Measurements from ENCODE around the gene HDDC3. TPM values are rescaled to one million over a fixed set of nuclear protein-coding genes. Genes with fewer than 3 reads are reported as not detected.

HDDC3 gene
- total and polyA plus RNA-seq, 9 of the 15 experiments (the other 6 are each of a cell fraction or from before 2014, with no cell fraction given), result 14.9 to 55.8 (median 36.9) TPM

DNA sequence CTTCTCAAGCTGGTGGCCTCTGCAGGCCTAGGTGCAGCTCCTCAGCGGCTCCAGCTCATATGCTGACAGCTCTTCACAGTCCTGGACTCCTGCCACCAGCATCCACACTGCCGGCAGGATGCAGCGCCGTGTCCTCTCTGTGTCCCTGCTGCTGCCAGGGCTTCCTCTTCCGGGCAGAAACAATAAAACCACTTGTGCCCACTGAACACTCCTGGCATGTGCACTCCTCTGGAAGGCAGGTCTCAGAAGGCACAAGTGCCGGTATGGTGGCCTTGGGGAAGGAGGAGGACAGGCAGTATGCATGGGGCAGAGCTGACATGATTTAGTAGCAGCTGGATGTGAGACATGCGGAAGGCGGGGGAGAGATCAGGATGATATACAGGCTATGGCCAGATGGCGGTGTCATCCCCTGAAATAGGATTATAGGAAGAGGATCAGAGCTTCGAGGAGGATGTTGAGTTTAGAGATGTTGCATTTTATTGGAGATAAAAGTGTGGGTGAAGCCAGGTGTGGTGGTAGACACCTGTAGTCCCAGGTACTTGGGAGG, 36.7 kb downstream of the HDDC3 start (continued):
- TF ChIP-seq, protein P1, sequence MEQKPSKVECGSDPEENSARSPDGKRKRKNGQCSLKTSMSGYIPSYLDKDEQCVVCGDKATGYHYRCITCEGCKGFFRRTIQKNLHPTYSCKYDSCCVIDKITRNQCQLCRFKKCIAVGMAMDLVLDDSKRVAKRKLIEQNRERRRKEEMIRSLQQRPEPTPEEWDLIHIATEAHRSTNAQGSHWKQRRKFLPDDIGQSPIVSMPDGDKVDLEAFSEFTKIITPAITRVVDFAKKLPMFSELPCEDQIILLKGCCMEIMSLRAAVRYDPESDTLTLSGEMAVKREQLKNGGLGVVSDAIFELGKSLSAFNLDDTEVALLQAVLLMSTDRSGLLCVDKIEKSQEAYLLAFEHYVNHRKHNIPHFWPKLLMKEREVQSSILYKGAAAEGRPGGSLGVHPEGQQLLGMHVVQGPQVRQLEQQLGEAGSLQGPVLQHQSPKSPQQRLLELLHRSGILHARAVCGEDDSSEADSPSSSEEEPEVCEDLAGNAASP (IDR thresholded peaks at IDR 0.05), result no peak
- TF ChIP-seq, protein P2, sequence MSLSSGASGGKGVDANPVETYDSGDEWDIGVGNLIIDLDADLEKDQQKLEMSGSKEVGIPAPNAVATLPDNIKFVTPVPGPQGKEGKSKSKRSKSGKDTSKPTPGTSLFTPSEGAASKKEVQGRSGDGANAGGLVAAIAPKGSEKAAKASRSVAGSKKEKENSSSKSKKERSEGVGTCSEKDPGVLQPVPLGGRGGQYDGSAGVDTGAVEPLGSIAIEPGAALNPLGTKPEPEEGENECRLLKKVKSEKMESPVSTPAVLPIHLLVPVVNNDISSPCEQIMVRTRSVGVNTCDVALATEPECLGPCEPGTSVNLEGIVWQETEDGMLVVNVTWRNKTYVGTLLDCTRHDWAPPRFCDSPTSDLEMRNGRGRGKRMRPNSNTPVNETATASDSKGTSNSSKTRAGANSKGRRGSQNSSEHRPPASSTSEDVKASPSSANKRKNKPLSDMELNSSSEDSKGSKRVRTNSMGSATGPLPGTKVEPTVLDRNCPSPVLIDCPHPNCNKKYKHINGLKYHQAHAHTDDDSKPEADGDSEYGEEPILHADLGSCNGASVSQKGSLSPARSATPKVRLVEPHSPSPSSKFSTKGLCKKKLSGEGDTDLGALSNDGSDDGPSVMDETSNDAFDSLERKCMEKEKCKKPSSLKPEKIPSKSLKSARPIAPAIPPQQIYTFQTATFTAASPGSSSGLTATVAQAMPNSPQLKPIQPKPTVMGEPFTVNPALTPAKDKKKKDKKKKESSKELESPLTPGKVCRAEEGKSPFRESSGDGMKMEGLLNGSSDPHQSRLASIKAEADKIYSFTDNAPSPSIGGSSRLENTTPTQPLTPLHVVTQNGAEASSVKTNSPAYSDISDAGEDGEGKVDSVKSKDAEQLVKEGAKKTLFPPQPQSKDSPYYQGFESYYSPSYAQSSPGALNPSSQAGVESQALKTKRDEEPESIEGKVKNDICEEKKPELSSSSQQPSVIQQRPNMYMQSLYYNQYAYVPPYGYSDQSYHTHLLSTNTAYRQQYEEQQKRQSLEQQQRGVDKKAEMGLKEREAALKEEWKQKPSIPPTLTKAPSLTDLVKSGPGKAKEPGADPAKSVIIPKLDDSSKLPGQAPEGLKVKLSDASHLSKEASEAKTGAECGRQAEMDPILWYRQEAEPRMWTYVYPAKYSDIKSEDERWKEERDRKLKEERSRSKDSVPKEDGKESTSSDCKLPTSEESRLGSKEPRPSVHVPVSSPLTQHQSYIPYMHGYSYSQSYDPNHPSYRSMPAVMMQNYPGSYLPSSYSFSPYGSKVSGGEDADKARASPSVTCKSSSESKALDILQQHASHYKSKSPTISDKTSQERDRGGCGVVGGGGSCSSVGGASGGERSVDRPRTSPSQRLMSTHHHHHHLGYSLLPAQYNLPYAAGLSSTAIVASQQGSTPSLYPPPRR (CRISPR knock-in tag; IDR thresholded peaks at IDR 0.05; ENCODE audit: borderline replicate concordance), result no peak
- TF ChIP-seq CHD4 (IDR thresholded peaks at IDR 0.05; ENCODE audit: insufficient read depth, insufficient replicate concordance, low read depth, low read length, poor library complexity, severe bottlenecking) (no peak), MED1 (CRISPR knock-in tag; IDR thresholded peaks at IDR 0.05; ENCODE audit: borderline replicate concordance) (no peak), MIER1 (IDR thresholded peaks at IDR 0.05; ENCODE audit: low read depth) (no peak), NELFE (IDR thresholded peaks at IDR 0.05; ENCODE audit: insufficient read depth, insufficient read length) (no peak), NCOA2 (IDR thresholded peaks at IDR 0.05; ENCODE audit: partially characterized antibody in 2 of 2) (no peak), ESRRA (IDR thresholded peaks at IDR 0.05; ENCODE audit: borderline replicate concordance, low read depth) (no peak), ZNF140 (CRISPR knock-in tag; IDR thresholded peaks at IDR 0.05) (no peak), NFATC3 (IDR thresholded peaks at IDR 0.05) (no peak), NFXL1 (CRISPR knock-in tag; IDR thresholded peaks at IDR 0.05) (no peak)
- TF ChIP-seq, protein P3, sequence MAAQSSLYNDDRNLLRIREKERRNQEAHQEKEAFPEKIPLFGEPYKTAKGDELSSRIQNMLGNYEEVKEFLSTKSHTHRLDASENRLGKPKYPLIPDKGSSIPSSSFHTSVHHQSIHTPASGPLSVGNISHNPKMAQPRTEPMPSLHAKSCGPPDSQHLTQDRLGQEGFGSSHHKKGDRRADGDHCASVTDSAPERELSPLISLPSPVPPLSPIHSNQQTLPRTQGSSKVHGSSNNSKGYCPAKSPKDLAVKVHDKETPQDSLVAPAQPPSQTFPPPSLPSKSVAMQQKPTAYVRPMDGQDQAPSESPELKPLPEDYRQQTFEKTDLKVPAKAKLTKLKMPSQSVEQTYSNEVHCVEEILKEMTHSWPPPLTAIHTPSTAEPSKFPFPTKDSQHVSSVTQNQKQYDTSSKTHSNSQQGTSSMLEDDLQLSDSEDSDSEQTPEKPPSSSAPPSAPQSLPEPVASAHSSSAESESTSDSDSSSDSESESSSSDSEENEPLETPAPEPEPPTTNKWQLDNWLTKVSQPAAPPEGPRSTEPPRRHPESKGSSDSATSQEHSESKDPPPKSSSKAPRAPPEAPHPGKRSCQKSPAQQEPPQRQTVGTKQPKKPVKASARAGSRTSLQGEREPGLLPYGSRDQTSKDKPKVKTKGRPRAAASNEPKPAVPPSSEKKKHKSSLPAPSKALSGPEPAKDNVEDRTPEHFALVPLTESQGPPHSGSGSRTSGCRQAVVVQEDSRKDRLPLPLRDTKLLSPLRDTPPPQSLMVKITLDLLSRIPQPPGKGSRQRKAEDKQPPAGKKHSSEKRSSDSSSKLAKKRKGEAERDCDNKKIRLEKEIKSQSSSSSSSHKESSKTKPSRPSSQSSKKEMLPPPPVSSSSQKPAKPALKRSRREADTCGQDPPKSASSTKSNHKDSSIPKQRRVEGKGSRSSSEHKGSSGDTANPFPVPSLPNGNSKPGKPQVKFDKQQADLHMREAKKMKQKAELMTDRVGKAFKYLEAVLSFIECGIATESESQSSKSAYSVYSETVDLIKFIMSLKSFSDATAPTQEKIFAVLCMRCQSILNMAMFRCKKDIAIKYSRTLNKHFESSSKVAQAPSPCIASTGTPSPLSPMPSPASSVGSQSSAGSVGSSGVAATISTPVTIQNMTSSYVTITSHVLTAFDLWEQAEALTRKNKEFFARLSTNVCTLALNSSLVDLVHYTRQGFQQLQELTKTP (IDR thresholded peaks at IDR 0.05; ENCODE audit: low read depth in 1 of 2, partially characterized antibody in 2 of 2), result peak in 1 of 2 experiments; percentile 50
- TF ChIP-seq, protein P4, sequence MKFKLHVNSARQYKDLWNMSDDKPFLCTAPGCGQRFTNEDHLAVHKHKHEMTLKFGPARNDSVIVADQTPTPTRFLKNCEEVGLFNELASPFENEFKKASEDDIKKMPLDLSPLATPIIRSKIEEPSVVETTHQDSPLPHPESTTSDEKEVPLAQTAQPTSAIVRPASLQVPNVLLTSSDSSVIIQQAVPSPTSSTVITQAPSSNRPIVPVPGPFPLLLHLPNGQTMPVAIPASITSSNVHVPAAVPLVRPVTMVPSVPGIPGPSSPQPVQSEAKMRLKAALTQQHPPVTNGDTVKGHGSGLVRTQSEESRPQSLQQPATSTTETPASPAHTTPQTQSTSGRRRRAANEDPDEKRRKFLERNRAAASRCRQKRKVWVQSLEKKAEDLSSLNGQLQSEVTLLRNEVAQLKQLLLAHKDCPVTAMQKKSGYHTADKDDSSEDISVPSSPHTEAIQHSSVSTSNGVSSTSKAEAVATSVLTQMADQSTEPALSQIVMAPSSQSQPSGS (CRISPR knock-in tag; IDR thresholded peaks at IDR 0.05), result no peak
